Skin of body (tissue), 2 donors: Measurements from ENCODE around the gene SEMA3A. TPM values are rescaled to one million over a fixed set of nuclear protein-coding genes. Genes with fewer than 3 reads are reported as not detected.
A peak's percentile ranks its signal among the peaks of the same experiment; 100 is the strongest.
"Not testable (repeated sequence)": the region's sequence is repeated elsewhere in the genome, so short reads cannot be mapped to it uniquely, and the experiment has no call there.

Source experiments
- DNase-seq: peaks from one replicate; lab custom pipeline; 2025; lab: John Stamatoyannopoulos, UW
- total RNA-seq: library from RNA; depleted of rRNA; stranded (reverse); fragments of >200 nt; gene quantifications from one replicate; pipeline ENCODE4 v1.2.3, GENCODE V29; 2014

The SEMA3A gene
- total RNA-seq, 1 donor from 2014 or later: 26.9 TPM

DNA sequence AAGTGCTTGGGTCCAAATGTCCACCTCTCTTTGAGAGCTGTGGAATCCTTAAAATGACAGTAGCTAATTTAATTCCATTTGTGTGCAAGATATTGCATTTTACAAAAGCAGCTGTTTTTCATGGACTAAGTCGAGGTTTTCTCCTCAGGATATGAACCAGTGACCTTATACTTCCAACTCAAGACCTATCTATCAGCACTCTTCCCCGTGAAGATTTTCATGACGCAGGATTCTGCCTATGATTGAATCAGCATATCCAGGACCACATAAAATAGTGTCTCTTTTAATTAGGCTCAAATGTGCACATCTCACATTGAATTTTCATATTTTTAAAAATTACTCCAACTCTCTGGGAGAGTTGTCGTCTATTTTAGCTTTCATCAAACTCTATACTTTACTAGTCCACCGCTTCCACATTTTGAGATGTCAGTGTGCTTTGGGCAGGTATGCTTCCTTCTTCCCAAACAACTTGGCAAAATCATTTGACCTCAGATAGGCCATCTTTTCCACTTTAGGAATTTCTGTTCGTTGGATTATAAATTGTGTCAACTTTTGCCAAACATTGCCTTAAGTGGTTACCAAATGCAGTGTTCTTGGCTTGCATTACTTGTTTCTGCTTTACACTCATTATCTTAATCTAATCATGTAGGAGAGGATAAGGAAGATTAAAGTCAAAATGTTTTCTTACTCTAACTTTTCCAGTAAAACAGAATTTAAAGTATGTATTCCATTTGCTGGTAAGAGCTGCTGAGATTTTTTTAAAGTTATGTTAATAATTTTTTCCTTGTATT is 39.4 kb downstream of the SEMA3A start:
- DNase-seq: no peak

DNA sequence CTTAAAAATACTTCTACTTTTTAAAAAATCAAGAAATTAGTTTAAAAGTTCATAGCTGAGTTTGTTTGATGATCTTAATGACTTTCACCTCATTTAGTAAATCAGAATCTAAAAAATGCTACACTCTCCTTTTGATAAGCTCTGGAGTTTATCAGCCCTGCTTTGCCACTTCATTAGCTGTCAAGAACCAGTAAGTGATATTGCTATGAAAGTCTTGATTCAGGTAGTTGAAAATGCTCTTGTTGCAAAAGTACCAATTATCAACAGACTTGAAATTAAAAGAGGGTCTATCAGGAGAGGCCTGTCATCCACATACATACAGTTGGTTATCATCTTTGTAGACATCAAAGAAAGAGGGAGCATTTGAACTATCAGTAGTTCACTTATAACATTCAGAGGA is 41.6 kb downstream of the SEMA3A start:
- no peak for DNase-seq

DNA sequence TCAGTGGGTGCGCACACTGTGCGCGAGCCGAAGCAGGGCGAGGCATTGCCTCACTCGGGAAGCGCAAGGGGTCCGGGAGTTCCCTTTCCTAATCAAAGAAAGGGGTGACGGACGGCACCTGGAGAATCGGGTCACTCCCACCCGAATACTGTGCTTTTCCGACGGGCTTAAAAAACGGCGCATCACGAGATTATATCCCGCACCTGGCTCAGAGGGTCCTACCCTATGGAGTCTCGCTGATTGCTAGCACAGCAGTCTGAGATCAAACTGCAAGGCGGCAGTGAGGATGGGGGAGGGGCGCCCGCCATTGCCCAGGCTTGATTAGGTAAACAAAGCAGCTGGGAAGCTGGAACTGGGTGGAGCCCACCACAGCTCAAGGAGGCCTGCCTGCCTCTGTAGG is 44.2 kb downstream of the SEMA3A start:
- not testable (repeated sequence) for DNase-seq

DNA sequence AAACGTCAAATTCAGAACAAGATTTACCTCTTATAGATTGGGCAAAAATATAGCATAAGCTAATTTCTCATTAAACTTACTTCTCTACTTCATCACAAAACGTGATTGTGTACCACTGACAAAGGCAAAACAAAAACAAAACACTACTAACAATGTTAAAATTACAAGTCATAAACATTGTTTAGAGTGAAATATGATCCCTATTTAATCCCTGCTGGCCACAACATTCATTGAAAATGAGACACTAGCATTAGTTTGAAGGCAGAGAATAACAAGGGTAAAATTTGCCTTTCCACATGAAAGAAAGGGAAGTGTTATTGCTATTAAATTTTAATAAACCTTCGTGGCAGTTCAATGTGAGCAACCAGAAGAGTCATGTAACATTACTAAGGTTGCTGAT is 45.0 kb downstream of the SEMA3A start:
- no peak for DNase-seq

DNA sequence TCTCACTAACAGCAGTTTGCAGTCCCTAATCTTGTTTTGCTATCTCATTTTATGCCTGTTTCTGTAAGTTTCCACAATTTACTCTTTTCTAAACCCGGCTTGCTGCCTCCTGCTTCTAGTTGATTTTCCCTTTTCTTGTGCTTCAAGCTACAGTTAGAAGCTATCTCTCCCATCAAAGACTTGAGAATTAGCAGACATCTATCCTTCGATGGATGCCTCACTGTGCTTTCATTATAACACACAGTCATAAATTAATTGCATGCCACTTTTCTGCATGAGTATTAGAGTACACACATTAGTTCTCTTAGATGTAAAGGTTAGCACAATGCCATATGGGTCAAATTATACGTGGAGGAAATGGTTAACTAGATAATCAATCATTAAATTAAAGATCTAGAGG is 48.7 kb downstream of the SEMA3A start:
- no peak for DNase-seq

DNA sequence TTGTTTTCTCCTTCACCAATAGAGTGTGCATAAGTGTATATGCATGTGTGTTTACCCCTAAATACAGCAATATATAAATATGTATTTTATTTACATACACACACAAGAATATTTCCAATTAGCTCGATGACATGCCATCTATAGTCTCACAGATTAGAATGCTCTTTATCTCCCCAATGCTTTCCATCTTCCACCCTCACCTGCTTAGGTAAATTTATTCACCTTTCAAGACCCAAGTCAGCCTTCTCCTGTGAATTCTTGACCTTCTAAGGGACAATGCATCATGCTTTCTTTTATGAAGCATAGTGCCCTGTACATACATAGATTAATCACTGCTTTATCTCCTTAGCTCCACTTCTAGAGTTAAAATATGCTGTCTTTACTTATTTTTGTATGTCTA is 49.7 kb downstream of the SEMA3A start:
- no peak for DNase-seq

DNA sequence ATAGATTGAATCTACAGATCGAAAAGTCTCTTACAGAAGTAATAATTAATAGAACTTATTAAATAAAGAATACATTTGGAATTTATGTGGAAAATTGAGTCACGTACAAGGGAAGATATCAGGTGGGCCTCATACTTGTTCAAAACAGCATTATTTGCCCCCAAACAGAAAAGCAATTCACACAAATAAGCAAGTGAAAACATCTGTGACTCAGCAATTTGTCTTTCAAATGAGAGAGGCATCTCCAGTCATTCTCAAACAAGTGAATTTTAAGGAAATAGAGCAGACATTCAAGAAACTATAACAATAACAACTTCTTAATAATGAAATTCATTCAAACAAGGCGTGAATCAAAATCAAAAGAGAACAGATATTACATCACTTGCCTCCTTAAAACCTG is 50.1 kb downstream of the SEMA3A start:
- DNase-seq: no peak

DNA sequence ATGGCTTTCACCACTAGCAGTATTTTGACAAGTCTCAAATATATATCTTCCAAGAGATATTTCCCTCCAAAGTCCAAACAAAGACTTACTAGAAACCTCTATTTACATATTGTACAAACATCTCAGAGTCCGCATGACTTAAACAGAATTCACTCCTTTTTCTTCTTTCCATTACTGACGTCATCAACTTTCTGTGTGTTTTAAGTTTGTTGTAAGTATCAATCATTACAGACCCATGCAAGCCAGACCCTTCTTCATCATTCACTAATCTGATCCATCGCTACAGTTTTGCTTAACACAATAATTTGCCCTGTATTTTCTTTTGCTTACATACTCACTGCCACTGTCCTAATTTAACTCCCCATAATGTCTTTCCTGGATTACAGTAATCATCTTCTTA is 51.9 kb downstream of the SEMA3A start:
- DNase-seq: no peak

DNA sequence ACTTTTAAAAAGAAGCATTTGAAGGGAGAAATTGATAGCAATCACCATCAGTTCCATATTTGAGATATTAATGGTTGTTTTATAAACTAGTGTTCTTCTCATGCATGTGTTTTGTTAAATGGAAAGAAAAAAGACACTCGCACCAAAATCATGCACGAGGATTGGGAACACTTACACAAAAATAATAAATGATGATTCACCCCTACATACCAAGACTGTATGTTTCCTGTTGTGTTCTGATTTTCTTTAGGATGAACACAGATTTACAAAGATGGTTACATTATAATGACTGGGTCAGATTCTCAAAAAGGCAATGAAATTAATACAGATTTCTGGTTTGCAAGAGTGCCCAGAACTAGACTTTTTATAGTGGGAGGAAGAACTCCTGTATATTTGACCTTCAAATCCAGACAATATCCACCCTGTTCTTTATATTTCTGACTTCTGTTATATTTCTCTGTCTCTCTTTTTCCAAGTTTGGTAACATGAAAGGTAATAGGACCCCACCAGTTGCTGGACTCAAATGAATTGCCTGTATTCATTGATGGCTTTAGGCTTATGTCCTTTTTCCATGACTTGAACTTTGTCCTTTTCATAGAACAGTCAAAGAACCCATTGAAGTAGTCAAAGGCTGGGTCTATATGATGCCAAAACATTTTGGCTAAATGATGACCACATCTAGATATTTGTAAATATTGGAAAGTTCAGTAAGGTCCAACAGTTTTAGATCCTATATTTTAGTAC is 54.4 kb downstream of the SEMA3A start:
- no peak for DNase-seq

DNA sequence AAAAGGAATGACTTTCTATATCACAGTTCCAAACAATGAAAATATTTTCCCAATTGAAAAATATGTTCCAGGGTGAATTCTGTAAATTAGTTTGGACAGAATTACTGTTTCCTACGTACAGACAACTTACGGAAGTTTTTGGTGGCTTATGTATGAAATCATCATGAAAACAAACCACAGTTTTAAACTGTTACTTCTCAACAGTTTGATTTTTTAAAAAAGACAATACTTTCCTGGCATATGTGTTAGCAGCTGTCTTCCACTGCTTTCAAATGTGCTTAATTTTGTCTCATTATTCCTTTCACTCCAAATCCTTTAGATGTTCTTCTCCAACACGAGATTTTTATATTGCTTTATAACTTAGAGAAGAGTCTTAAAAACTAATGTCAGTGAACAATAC is 56.2 kb downstream of the SEMA3A start:
- no peak for DNase-seq

DNA sequence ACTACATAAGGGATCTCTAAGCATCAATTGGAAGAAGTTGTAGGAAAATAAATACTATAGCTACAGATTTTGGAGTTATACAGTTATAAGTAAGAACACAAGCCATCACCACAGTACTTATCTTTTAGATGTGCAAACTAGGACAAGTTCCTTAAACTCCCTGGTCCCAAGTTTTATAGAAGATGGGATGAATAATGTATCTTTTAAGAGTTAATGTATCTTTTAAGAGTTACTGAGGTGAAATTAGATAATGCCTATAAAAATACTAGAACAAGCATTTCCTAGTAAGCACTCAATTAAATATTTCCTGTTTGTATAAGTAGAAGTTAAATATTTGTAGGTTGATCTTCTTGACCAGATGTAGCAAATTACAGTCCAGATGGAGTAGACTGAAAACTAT is 56.8 kb downstream of the SEMA3A start:
- DNase-seq: no peak

DNA sequence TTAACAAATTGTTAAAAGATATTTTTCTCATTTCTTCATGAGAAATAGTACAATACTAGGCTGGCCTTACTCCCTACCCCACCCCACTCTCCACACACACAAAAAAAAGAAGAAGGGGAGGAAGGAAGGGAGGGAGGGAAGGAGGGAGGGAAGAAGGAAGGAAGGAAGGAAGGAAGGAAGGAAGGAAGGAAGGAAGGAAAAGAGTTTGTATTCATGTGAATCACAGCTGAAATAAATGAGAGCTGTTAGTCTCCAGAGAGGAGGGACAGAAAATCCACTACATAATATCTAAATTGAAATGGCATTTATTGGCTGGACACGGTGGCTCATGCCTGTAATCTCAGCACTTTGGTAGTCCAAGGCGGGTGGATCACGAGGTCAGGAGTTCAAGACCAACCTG is 57.8 kb downstream of the SEMA3A start:
- no peak for DNase-seq

DNA sequence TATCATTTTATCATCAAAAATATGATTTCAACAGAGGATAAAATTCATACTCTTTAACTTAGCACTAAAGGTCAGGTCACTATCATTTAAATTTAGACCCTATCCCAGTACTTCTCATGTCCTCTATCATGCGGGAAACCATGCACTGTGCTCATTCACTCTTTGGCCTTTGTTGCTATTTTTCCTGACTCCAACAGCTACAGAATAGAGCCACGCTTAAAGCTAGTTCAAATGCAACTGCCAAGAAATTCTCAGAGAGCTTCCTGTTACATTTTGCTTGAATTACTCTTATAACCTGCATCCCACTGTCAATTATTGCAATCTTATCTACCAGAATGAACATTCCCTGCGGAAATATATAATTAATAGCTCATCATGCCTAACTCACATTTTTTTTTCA is 58.3 kb downstream of the SEMA3A start:
- peak; percentile 33 for DNase-seq

DNA sequence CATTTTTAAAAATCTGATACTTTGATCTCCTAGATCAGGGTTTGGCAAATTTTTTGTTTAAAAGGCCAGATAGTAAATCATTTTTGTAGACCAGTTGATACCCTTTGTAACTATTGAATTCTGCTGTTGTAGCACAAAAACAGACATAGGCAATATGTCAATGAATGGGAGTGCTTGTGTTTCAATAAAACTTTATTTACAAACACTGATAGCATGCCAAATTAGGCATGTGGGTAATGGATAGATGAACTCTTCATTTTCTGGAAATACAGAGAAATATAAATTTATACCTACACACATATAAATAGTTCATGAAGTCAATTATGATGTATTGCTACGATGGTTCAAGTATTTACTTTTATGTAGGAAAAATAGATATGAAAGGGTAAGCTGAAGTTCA is 60.4 kb downstream of the SEMA3A start:
- no peak for DNase-seq

DNA sequence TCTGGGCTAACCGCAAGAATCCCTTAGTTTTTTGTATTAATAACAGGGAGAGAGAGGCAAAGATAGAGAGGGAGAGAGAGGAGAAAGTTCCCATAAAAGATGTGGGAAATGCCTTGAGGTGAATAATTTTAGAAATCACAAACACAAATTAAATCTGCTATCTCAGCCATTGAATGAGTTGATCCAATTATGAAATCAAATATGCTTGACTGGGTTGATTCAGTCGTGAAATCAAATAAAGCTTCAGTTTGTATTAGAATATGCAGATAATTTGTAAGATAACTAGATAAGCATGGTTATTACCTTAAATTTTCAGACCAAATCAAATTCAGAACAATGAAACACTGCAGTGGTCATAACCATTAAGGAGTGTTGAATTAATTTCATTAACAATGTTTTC is 68.9 kb downstream of the SEMA3A start:
- no peak for DNase-seq

DNA sequence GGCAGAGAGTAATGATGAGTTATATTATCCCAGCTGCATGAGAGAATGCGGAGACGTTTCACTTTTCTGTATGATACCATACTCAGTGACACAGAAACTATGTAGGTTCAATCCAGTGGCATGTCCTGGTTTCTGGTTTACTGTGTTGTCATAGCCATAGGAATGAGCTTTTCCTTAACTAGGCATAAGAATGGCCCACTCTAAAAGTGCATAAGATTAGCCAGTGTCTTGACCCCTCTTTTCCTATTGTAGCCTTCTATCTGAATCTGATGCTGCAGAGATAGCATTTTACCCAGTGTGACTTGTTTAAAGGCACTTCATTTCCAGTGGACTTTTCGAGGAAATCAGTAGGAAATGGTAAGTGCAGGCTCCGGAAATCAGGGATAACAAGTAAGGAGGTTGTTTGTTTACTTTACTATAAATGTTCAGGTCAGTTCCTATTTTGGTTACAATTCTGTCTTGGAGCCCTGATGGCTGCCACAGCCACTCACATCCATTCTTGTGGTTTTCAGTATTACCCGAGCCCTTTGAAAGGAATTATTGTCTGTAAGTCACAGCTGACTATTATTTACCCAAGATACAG is 70.5 kb downstream of the SEMA3A start:
- no peak for DNase-seq

DNA sequence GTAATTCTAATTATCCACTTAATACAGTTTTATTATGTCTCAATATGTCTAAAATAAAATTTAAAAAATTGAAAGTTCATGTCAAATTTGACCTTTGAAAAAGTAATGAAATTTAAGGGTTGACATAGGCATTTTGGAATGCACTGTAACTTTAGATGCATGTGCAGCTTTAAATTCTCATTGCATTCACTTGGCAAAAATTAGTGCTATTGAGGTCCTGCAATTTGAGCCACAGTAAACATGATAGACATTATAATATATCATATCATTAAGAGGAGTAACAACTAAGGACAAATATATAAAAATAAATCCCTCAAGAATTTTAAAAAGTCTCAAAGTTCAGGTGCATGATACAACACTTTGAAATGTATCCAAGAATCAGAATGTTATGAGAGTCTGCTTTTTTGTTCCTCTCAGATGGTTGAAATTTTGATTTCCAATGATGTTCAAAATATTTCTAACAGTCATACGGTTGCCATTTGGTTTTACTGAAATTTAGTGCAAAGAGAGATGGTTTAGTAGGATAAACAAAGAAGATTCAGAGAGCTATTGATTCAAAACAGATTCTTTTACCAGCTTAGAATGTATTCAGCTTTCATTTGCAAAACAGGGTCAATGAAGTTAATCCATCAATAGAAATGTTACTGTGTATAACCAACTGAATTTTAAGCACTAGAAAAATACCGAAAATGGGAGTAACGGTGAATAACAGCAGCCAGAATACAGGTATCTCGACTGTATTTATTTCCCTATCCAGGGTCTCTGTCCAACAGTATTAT is 71.8 kb downstream of the SEMA3A start:
- no peak for DNase-seq

DNA sequence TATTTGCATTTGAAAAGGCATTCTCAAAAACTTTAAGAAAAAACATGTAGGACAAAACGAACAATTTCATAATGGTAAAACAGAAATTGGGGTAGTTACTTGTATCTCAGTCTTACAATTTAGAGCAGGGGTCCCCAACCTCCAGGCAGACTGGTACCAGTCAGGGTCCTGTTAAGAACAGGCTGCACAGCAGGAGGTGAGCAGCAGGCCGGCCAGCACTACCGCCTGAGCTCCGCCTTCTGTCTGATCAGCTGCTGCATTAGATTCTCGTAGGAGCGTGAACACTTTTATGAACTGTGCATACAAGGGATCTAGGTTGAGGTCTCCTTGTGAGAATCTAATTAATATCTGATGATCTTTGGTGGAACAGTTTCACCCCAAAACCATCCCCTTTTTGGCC is 77.3 kb downstream of the SEMA3A start:
- DNase-seq: no peak

DNA sequence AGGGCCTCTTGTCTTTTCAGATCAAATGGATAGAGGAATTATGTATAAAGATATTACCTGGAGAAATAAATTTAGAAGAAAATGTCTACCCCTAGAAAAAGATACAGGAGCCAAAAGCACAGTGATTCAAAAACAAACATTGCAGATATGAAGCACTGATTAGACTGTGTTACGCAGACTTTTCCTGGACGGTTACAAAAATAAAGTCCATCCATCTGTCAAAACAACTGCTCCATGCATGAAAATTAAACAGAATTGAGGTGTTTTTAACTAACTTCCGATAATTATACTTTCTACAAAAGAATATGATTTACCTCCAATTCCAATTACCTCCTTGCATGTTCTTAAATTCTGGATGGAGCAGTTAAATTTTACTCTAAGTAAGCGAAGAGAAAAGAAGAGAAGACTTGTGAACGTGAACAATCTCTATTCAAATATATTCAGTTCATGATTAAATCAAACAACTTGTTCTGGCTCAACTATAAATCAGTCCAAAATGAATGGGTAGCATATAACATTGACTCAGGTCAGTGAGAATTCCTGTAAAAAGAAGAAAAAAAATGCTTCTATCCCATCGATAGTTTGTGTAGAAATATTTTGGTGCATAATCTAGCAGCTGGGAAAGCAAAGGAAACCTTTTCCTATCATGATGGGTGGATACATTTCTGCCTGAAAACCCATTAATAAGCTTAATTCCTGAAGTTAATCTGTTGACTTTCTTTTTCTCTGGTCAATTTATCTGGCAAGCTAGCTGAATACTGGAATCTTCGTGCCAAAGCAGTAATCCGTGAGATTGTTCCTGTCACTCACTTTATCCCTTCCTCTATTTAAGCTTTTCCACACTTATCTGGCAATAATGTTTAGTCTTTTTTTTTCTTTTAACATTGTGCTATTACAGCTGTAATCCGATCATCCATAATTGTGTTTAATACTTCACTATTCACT is 80.4 kb downstream of the SEMA3A start:
- no peak for DNase-seq

DNA sequence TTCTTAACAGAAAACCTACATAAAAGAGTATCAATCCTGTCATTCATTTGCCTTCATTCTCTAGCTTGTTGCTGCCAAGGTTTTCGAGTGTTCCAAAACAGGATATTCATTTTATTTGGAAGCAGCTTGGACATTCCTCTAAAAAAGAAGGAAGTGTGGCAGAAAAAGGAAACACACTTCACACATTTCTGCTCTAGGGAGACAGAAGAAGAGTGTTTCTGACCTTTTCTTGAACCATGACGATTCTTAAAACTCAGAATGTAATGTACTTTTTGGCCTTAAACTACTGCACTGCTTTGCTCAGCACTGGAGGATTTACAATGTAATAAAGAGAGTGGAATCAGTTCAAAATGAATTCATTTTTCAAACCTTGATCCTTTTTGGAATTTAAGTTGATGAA is 81.3 kb downstream of the SEMA3A start:
- DNase-seq: peak; percentile 82

DNA sequence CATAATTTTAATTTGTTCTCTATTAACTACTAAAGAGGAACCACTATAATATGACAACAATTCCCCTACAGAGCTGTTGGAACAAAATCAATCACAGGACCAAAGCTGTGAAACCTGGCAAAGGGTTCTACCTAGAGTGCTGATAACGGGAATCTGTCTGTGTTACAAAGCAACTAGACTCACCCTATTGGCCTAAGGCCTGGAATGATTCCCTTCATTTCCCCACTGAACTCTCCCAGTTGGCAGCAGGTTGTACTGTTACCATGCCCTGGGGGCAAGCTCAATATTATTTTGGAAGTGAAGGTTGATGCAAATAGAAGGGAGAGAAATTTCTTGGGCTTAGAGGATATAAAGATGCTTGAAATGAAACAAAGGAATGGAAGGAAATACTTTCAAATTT is 81.8 kb downstream of the SEMA3A start:
- DNase-seq: no peak
